WTC11 (cell line): ENCODE data around the gene FAM53B. TPM values are rescaled to one million over a fixed set of nuclear protein-coding genes. Genes with fewer than 3 reads are reported as not detected.

ENCODE experiments used
- ATAC-seq: fragments of 200-7000 bp; cut with Tn5 transposase; 2 replicates; pipeline ENCODE4 v1.10.0; 2021; ENCODE audit warnings: mild to moderate bottlenecking, moderate library complexity
- CTCF ChIA-PET: fragments of 300-600 bp; sonication (Branson Sonifier 250); formaldehyde crosslinking; loops from one replicate; lab custom pipeline; 2021; ENCODE audit warnings: antibody characterized with exemption; lab: Charles Lee
- POLR2A ChIA-PET: fragments of 350-600 bp; sonication (Branson Sonifier 250); formaldehyde crosslinking; loops from one replicate; lab custom pipeline; 2021; ENCODE audit warnings: antibody characterized with exemption; lab: Charles Lee
- DNase-seq: peaks from one replicate; pipeline ENCODE4 v3.0.0; 2021; ENCODE audit warnings: low spot score
- H3K27ac Mint-ChIP-seq: 2 replicates; pipeline ENCODE4 v1.8.0; 2021; ENCODE audit warnings: mixed read lengths
- H3K27me3 Mint-ChIP-seq: 2 replicates; pipeline ENCODE4 v1.8.0; 2021; ENCODE audit warnings: low read depth, mild to moderate bottlenecking, moderate library complexity, mixed read lengths
- H3K36me3 Mint-ChIP-seq: 2 replicates; pipeline ENCODE4 v1.8.0; 2021; ENCODE audit warnings: mixed read lengths
- H3K4me1 Mint-ChIP-seq: 2 replicates; pipeline ENCODE4 v1.8.0; 2022; ENCODE audit warnings: mixed read lengths
- H3K4me3 Mint-ChIP-seq: 2 replicates; pipeline ENCODE4 v1.8.0; 2021; ENCODE audit warnings: mild to moderate bottlenecking, moderate library complexity, mixed read lengths
- H3K9me3 Mint-ChIP-seq: 2 replicates; pipeline ENCODE4 v1.8.0; 2021; ENCODE audit warnings: mixed read lengths
- ATF1 ChIP-seq: sonication (generic); formaldehyde crosslinking; IDR thresholded peaks from 2 replicates; pipeline ENCODE4 v1.8.1; 2023; ENCODE audit warnings: mild to moderate bottlenecking, moderate library complexity, missing genetic modification reagents
- CTCF ChIP-seq: fragments of 200-600 bp; IDR thresholded peaks from 2 replicates; pipeline ENCODE4 v1.8.0; 2022; ENCODE audit warnings: antibody characterized with exemption
- FOXK1 ChIP-seq: sonication (generic); formaldehyde crosslinking; IDR thresholded peaks from 2 replicates; pipeline ENCODE4 v1.8.0; 2022; ENCODE audit warnings: mild to moderate bottlenecking, moderate library complexity, missing genetic modification reagents
- GRHL2 ChIP-seq: fragments of 250-450 bp; sonication (Bioruptor Pico); IDR thresholded peaks from 2 replicates; pipeline ENCODE4 v1.8.0; 2022; ENCODE audit warnings: mild to moderate bottlenecking, moderate library complexity; ENCODE audit not compliant: insufficient replicate concordance, severe bottlenecking
- JAZF1 ChIP-seq: fragments of 250-450 bp; sonication (Bioruptor Pico); IDR thresholded peaks from 2 replicates; pipeline ENCODE4 v1.9.0; 2021; ENCODE audit warnings: moderate library complexity, mild to moderate bottlenecking, inconsistent platforms
- KAT7 ChIP-seq: sonication (generic); formaldehyde crosslinking; IDR thresholded peaks from 2 replicates; pipeline ENCODE4 v1.8.1; 2023; ENCODE audit warnings: missing genetic modification reagents, mild to moderate bottlenecking, borderline replicate concordance
- NR1H2 ChIP-seq: sonication (generic); formaldehyde crosslinking; IDR thresholded peaks from 2 replicates; pipeline ENCODE4 v1.9.0; 2021; ENCODE audit warnings: mild to moderate bottlenecking, moderate library complexity, missing genetic modification reagents
- NR3C1 ChIP-seq: sonication (generic); formaldehyde crosslinking; conservative IDR thresholded peaks from 2 replicates; pipeline ENCODE4 v1.8.1; 2023; ENCODE audit warnings: low read depth, mild to moderate bottlenecking, missing genetic modification reagents
- RORB ChIP-seq: fragments of 250-450 bp; sonication (Bioruptor Pico); IDR thresholded peaks from 2 replicates; pipeline ENCODE4 v1.9.0; 2021; ENCODE audit warnings: mild to moderate bottlenecking
- SP1 ChIP-seq: sonication (generic); formaldehyde crosslinking; conservative IDR thresholded peaks from 2 replicates; pipeline ENCODE4 v1.8.1; 2022; ENCODE audit warnings: missing genetic modification reagents
- TEAD4 ChIP-seq: sonication (generic); formaldehyde crosslinking; IDR thresholded peaks from 2 replicates; pipeline ENCODE4 v1.8.0; 2022; ENCODE audit warnings: mild to moderate bottlenecking, missing genetic modification reagents
- TP53 ChIP-seq: sonication (generic); formaldehyde crosslinking; IDR thresholded peaks from 2 replicates; pipeline ENCODE4 v1.8.1; 2023; ENCODE audit warnings: mild to moderate bottlenecking, missing genetic modification reagents
- total RNA-seq: library from RNA; stranded (reverse); gene quantifications from 3 replicates; pipeline ENCODE4 v1.2.3, GENCODE V29; 2021
- TF ChIP-seq, protein P1 (sequence below): fragments of 250-450 bp; sonication (Bioruptor Pico); IDR thresholded peaks from 2 replicates; pipeline ENCODE4 v1.8.0; 2021; ENCODE audit warnings: mild to moderate bottlenecking
- TF ChIP-seq, protein P2 (sequence below): fragments of 250-450 bp; sonication (Bioruptor Pico); IDR thresholded peaks from 2 replicates; pipeline ENCODE4 v1.9.0; 2021; ENCODE audit warnings: mild to moderate bottlenecking, borderline replicate concordance
- TF ChIP-seq, protein P3 (sequence below): sonication (generic); formaldehyde crosslinking; IDR thresholded peaks from 2 replicates; pipeline ENCODE4 v1.8.1; 2023; ENCODE audit warnings: mild to moderate bottlenecking, missing genetic modification reagents, moderate library complexity

The FAM53B gene
- total RNA-seq, 1 experiment from 2014 or later = 21.3 TPM

- CTCF ChIA-PET = interaction anchor here (0.6 to 1.9 kb wide), 4 partner anchors 17 to 76 kb away, joined by 3 to 8 read pairs (median 3); no protein-coding TSS in a partner anchor
Measured at GRCh38 chr10:124688386-124688785, 55.8 kb downstream of the FAM53B start.

DNA sequence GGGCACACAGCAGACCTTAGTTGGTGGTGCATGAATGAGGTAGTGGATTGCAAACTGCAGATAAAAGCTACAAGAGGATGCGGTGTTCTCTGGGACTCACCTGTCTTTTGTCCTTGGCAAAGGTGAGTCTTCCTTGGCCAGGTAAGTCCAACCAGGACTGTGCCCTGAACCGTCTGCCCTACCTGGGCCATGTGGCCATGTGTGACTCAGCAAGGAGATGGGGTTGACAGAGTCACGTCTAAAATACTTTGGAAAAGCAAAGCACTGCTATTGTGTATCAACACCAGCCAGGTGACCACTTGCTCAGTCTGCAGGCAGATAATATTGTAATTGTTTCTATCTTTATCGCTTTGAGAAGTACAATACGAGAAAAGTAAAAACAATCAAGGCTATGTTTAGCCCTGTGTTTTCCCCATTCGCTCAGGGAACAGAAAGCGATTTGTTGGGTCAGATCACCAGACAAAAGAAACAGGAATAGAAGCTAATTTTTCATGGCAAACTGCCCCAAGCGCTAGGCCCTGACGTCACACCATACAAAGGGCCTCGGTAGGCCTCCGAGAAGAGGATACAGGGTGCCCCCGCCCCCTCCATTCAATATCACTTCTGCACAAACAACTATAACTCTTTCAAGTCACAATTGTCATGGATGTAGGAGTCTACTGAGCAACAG is 57.3 kb downstream of the FAM53B start:
- ChIA-PET POLR2A (interaction anchor here (0.9 kb wide), 1 partner anchor 15 kb away, joined by 3 read pairs; no protein-coding TSS in a partner anchor), CTCF (interaction anchor here (1.1 to 1.9 kb wide), 3 partner anchors 16 to 74 kb away, joined by 3 to 8 read pairs (median 7); no protein-coding TSS in a partner anchor)
- peaks cover 18% of the 10 kb centered on the region for H3K4me1 Mint-ChIP-seq
- no peaks in the 10 kb centered on the region for H3K27me3 Mint-ChIP-seq
- no peak for DNase-seq
- H3K27ac Mint-ChIP-seq = peak overlapping the region; percentile 16
- H3K9me3 Mint-ChIP-seq = no peaks in the 10 kb centered on the region
- peaks cover 3% of the 10 kb centered on the region; the same call in 1 of the 2 replicates for H3K36me3 Mint-ChIP-seq
- no peak overlapping the region for H3K4me3 Mint-ChIP-seq
- TF ChIP-seq, protein P1, sequence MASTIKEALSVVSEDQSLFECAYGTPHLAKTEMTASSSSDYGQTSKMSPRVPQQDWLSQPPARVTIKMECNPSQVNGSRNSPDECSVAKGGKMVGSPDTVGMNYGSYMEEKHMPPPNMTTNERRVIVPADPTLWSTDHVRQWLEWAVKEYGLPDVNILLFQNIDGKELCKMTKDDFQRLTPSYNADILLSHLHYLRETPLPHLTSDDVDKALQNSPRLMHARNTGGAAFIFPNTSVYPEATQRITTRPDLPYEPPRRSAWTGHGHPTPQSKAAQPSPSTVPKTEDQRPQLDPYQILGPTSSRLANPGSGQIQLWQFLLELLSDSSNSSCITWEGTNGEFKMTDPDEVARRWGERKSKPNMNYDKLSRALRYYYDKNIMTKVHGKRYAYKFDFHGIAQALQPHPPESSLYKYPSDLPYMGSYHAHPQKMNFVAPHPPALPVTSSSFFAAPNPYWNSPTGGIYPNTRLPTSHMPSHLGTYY = no peak
- TF ChIP-seq SP1 (CRISPR knock-in tag) (no peak), RORB (no peak), TEAD4 (no peak), ATF1 (CRISPR knock-in tag) (no peak), NR3C1 (CRISPR knock-in tag) (no peak), CTCF (no peak), GRHL2 (no peak), NR1H2 (no peak), FOXK1 (CRISPR knock-in tag) (no peak), KAT7 (CRISPR knock-in tag) (no peak), TP53 (no peak)
- TF ChIP-seq, protein P2, sequence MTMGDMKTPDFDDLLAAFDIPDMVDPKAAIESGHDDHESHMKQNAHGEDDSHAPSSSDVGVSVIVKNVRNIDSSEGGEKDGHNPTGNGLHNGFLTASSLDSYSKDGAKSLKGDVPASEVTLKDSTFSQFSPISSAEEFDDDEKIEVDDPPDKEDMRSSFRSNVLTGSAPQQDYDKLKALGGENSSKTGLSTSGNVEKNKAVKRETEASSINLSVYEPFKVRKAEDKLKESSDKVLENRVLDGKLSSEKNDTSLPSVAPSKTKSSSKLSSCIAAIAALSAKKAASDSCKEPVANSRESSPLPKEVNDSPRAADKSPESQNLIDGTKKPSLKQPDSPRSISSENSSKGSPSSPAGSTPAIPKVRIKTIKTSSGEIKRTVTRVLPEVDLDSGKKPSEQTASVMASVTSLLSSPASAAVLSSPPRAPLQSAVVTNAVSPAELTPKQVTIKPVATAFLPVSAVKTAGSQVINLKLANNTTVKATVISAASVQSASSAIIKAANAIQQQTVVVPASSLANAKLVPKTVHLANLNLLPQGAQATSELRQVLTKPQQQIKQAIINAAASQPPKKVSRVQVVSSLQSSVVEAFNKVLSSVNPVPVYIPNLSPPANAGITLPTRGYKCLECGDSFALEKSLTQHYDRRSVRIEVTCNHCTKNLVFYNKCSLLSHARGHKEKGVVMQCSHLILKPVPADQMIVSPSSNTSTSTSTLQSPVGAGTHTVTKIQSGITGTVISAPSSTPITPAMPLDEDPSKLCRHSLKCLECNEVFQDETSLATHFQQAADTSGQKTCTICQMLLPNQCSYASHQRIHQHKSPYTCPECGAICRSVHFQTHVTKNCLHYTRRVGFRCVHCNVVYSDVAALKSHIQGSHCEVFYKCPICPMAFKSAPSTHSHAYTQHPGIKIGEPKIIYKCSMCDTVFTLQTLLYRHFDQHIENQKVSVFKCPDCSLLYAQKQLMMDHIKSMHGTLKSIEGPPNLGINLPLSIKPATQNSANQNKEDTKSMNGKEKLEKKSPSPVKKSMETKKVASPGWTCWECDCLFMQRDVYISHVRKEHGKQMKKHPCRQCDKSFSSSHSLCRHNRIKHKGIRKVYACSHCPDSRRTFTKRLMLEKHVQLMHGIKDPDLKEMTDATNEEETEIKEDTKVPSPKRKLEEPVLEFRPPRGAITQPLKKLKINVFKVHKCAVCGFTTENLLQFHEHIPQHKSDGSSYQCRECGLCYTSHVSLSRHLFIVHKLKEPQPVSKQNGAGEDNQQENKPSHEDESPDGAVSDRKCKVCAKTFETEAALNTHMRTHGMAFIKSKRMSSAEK (CRISPR knock-in tag) = no peak
- TF ChIP-seq, protein P3, sequence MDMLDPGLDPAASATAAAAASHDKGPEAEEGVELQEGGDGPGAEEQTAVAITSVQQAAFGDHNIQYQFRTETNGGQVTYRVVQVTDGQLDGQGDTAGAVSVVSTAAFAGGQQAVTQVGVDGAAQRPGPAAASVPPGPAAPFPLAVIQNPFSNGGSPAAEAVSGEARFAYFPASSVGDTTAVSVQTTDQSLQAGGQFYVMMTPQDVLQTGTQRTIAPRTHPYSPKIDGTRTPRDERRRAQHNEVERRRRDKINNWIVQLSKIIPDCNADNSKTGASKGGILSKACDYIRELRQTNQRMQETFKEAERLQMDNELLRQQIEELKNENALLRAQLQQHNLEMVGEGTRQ = no peak
- ATAC-seq = no peak

More at GRCh38 chr10:124688386-124688785, 55.8 kb downstream of the FAM53B start:
- peaks cover 3% of the 10 kb centered on the region; the same call in 1 of the 2 replicates for H3K36me3 Mint-ChIP-seq
- no peak overlapping the region; the same call in 1 of the 2 replicates for H3K27ac Mint-ChIP-seq
- TF ChIP-seq JAZF1 (CRISPR knock-in tag) = no peak
- H3K27me3 Mint-ChIP-seq = no peaks in the 10 kb centered on the region
- peaks cover 18% of the 10 kb centered on the region for H3K4me1 Mint-ChIP-seq
- POLR2A ChIA-PET = no interaction called here
- H3K9me3 Mint-ChIP-seq = no peaks in the 10 kb centered on the region
- H3K4me3 Mint-ChIP-seq = no peak overlapping the region
- ATAC-seq = no peak
- DNase-seq = no peak
